ENCODE data around the gene SLC25A24. TPM values are rescaled to one million over a fixed set of nuclear protein-coding genes. Genes with fewer than 3 reads are reported as not detected.

Gene SLC25A24
- total RNA-seq, 1 experiment from 2014 or later = 23.6 TPM

GRCh38 chr1:108209456-108210108 lies 9.4 kb upstream of the SLC25A24 start:
- Histone ChIP-seq H3K36me3 (ENCODE audit: control insufficient read depth in 1 of 2, insufficient read depth in 2 of 2, low read length in 2 of 2) (no peaks in the 10 kb centered on the region), H3K27me3 (ENCODE audit: insufficient read depth, low read length) (peaks cover 9% of the 10 kb centered on the region; the same call in 1 of the 2 replicates), H3K9me2 (ENCODE audit: insufficient read depth) (no peaks in the 10 kb centered on the region), H3K79me2 (ENCODE audit: insufficient read depth, low read length) (no peaks in the 10 kb centered on the region), H2AFZ (ENCODE audit: low read depth, low read length, poor library complexity, severe bottlenecking) (no peak overlapping the region), H3K9me3 (ENCODE audit: control insufficient read depth in 1 of 2, insufficient read depth in 1 of 2, low read depth in 1 of 2, low read length in 2 of 2) (no peaks in the 10 kb centered on the region), H3K9ac (ENCODE audit: low read length) (no peak overlapping the region), H4K20me1 (ENCODE audit: insufficient read depth) (no peaks in the 10 kb centered on the region), H3K4me3 (replicated peaks in 1 of 2; ENCODE audit: low read depth in 1 of 2, low read length in 2 of 2) (no peak overlapping the region), H3K4me1 (ENCODE audit: control insufficient read depth in 1 of 2, insufficient read depth in 2 of 2, low read length in 2 of 2) (no peaks in the 10 kb centered on the region), H3K4me2 (ENCODE audit: low read length) (no peak overlapping the region), H3K27ac (ENCODE audit: low read depth, low read length) (no peak overlapping the region)
- CTCF ChIA-PET = interaction anchor here (0.8 kb wide), 1 partner anchor 9 kb away, joined by 4 read pairs; no protein-coding TSS in a partner anchor
- no TSS peak for BruUV-seq (replicated peaks)
- POLR2A ChIA-PET = interaction anchor here (1.6 kb wide), 1 partner anchor 9 kb away, joined by 9 read pairs; the partner anchor contains the start of gene SLC25A24
- ATAC-seq (no peak), DNase-seq (ENCODE audit: low read depth, low spot score) (no peak)
- RAD21 ChIA-PET (ENCODE audit: low non-redundant PET in 1 of 2, low total read pairs in 2 of 2, uncharacterized antibody in 2 of 2, unreplicated experiment in 2 of 2) = no interaction called here
- TF ChIP-seq CEBPB (IDR thresholded peaks at IDR 0.05; ENCODE audit: low read depth) = no peak
- no peak for TF ChIP-seq EGR1 (IDR thresholded peaks at IDR 0.05; ENCODE audit: low read depth)
- no peak for TF ChIP-seq MAX (IDR thresholded peaks at IDR 0.05)
- TF ChIP-seq SIN3A (IDR thresholded peaks at IDR 0.05; ENCODE audit: low read depth) = no peak
- no peak for TF ChIP-seq JUND (IDR thresholded peaks at IDR 0.05)
- TF ChIP-seq CTCF (IDR thresholded peaks at IDR 0.05 in 2 of 3, conservative IDR thresholded peaks at IDR 0.05 in 1 of 3; ENCODE audit: borderline replicate concordance in 1 of 3, insufficient read depth in 1 of 3, low read depth in 2 of 3, low read length in 2 of 3) = no peak
- no peak for TF ChIP-seq FOSL1 (IDR thresholded peaks at IDR 0.05; ENCODE audit: low read depth)
- no peak for TF ChIP-seq SP1 (IDR thresholded peaks at IDR 0.05; ENCODE audit: low read depth)
- TF ChIP-seq TCF7L2 (IDR thresholded peaks at IDR 0.05; ENCODE audit: borderline replicate concordance, extremely low read depth, insufficient read depth, insufficient read length) = no peak
- TF ChIP-seq SRF (IDR thresholded peaks at IDR 0.05; ENCODE audit: low read depth) = no peak
- intact Hi-C loops (cut with micrococcal nuclease) = loop anchor here (5.0 kb wide), 1 partner anchor 353 kb away; the partner anchor contains the start of gene EEIG2
